Vagina (tissue), 2 donors: ENCODE results near the gene EFCAB6. TPM values are rescaled to one million over a fixed set of nuclear protein-coding genes. Genes with fewer than 3 reads are reported as not detected.

Source experiments
- DNase-seq, 2 donors: peaks; one replicate each; pipeline ENCODE4 v3.0.0-alpha.2; 2017; ENCODE audit errors: extremely low spot score in 2 of 2
- H3K27ac ChIP-seq: fragments of 200-600 bp; sonication (generic); one replicate; pipeline ENCODE4 v1.5.1; 2019
- H3K27me3 ChIP-seq: fragments of 200-600 bp; sonication (generic); one replicate; pipeline ENCODE4 v1.5.1; 2019
- H3K36me3 ChIP-seq, 2 donors: fragments of 200-600 bp; sonication (generic); one replicate each; pipeline ENCODE4 v1.5.1; 2017 to 2019
- H3K4me1 ChIP-seq: fragments of 200-600 bp; sonication (generic); one replicate; pipeline ENCODE4 v1.5.1; 2019
- H3K4me3 ChIP-seq, 2 donors: fragments of 200-600 bp; sonication (generic); 1 replicate in 1 of 2; 2 replicates in 1 of 2; pipeline ENCODE4 v1.5.1; 2016 to 2019
- H3K9me3 ChIP-seq: fragments of 200-600 bp; sonication (generic); one replicate; pipeline ENCODE4 v1.5.1; 2019
- POLR2A ChIP-seq, 2 donors: fragments of 450-650 bp; IDR thresholded peaks; one replicate each; pipeline ENCODE4 v1.6.1; 2017; ENCODE audit warnings: antibody characterized with exemption in 2 of 2, mild to moderate bottlenecking in 2 of 2, moderate library complexity in 2 of 2
- POLR2AphosphoS5 ChIP-seq, 2 donors: sonication (generic); formaldehyde crosslinking; IDR thresholded peaks; one replicate each; pipeline ENCODE4 v1.9.0; 2017; ENCODE audit warnings: antibody characterized with exemption in 2 of 2, mild to moderate bottlenecking in 2 of 2, low read depth in 1 of 2; ENCODE audit not compliant: insufficient read depth in 1 of 2
- intact Hi-C: fragments of 100-400 bp; cut with DNase I; formaldehyde crosslinking; loops from one replicate; pipeline ENCODE4 v1.15.1; 2023
- total RNA-seq: library from RNA; depleted of rRNA; stranded (reverse); fragments of >200 nt; gene quantifications from one replicate; pipeline ENCODE4 v1.2.3, GENCODE V29; 2016
- TF ChIP-seq, protein P1 (sequence below), 3 experiments: fragments of 450-650 bp in 2 of 3; fragments of 200-600 bp in 1 of 3; sonication (generic) in 1 of 3; IDR thresholded peaks; one replicate each; pipeline ENCODE4 v1.5.1; 2017 to 2019; ENCODE audit warnings: antibody characterized with exemption in 3 of 3, mild to moderate bottlenecking in 2 of 3, moderate library complexity in 2 of 3

The EFCAB6 gene
- total RNA-seq, 1 donor from 2014 or later: 1.7 TPM

DNA sequence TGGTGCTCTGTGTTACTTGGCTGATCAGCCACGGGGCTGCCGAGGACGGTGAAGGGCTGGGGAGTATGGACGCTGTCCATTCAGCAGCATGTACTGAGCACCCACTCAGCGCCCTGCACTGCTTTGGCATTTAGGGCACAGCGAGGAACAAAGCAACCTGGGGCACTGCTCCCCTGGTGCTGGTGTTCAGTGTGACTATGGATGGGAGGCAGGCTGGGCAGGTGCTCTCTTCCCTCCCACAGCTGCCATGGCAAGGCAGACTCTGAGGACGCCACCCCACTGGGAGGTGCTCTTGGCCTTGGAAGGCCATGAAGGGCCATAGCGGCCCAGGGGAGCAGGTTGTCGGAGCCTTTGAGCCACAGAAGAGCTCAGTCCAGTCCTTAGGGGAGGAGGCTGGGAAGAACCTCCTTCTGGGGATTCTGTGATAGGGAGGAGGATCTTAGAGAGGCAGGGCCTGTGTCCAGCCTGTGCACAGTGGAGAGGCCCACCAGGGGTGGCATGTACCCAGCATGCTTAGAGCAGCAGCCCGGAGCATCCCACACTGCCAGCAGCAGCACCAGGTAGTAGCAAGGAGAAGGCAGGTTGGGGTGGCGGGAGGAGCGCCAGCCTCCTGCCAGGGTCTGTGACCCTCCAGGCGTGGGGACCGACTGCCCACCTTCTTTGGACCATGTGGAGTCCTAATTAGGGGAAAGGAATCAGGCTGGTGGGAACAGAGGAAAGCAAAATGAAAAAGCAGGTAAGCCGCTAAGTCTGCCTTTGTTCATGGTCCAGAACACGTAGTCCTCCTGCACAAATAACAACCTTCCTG is 258.4 kb downstream of the EFCAB6 start:
- TF ChIP-seq, protein P1, sequence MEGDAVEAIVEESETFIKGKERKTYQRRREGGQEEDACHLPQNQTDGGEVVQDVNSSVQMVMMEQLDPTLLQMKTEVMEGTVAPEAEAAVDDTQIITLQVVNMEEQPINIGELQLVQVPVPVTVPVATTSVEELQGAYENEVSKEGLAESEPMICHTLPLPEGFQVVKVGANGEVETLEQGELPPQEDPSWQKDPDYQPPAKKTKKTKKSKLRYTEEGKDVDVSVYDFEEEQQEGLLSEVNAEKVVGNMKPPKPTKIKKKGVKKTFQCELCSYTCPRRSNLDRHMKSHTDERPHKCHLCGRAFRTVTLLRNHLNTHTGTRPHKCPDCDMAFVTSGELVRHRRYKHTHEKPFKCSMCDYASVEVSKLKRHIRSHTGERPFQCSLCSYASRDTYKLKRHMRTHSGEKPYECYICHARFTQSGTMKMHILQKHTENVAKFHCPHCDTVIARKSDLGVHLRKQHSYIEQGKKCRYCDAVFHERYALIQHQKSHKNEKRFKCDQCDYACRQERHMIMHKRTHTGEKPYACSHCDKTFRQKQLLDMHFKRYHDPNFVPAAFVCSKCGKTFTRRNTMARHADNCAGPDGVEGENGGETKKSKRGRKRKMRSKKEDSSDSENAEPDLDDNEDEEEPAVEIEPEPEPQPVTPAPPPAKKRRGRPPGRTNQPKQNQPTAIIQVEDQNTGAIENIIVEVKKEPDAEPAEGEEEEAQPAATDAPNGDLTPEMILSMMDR (IDR thresholded peaks at IDR 0.05): no peak
- no peak for TF ChIP-seq POLR2AphosphoS5 (IDR thresholded peaks at IDR 0.05; ENCODE audit: insufficient read depth in 1 of 2, low read depth in 1 of 2)
- TF ChIP-seq POLR2A (IDR thresholded peaks at IDR 0.05): no peak
- Histone ChIP-seq H3K27ac (no peak overlapping the region), H3K9me3 (no peaks in the 10 kb centered on the region), H3K27me3 (no peaks in the 10 kb centered on the region), H3K36me3 (no peaks in the 10 kb centered on the region), H3K4me3 (no peak overlapping the region), H3K4me1 (no peaks in the 10 kb centered on the region)
- intact Hi-C loops: no loop called here
- DNase-seq: peak; percentile 60 to 79

DNA sequence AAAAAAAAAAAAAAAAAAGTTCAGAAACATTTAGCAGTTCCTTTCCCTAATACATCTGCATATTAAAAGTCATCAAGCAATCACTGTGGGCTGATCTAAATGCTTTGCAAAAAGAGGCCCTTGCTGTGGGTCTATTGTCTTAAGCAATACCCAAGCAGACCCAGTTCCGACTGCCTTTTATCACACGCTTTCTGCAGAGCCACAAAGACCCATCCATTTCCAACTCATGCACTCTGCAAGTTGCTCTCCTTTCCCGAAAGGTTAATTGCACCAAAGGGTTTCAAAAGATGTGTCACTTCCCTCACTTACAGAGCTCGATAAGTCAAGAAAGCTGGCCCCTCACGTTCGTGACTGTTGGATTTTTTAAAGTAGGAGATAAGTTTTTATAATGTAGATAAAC is 261.4 kb downstream of the EFCAB6 start:
- Histone ChIP-seq H3K27me3 (no peaks in the 10 kb centered on the region), H3K27ac (no peak overlapping the region), H3K4me3 (no peak overlapping the region), H3K36me3 (no peaks in the 10 kb centered on the region), H3K9me3 (no peaks in the 10 kb centered on the region), H3K4me1 (no peaks in the 10 kb centered on the region)
- TF ChIP-seq, protein P1 (IDR thresholded peaks at IDR 0.05): no peak
- TF ChIP-seq POLR2AphosphoS5 (IDR thresholded peaks at IDR 0.05; ENCODE audit: insufficient read depth in 1 of 2, low read depth in 1 of 2) (no peak), POLR2A (IDR thresholded peaks at IDR 0.05) (no peak)
- DNase-seq: peak in 1 of 2 donors; percentile 28
- intact Hi-C loops: no loop called here

DNA sequence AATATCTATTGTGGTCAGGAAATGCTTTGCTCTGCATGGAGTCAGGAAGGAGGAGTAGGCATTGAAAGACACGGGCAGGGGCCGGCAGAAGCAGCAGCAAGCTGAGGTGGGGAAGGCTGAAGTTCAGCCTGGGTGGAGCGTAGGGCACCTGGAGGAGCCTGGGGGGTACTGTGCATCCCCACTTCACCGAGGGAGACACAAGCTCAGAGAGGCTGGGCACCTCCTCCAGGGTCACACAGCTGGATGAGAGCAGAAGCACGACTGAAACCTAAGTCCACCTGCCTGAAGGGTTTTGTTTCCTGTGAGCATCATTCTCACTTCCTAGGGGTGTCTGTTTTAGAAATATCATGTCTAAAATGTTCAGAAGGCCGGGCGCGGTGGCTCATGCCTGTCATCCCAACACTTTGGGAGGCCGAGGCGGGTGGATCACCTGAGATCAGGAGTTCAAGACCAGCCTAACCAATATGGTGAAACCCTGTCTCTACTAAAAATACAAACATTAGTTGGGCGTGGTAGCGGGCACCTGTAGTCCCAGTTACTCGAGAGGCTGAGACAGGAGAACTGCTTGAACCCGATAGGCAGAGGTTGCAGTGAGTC is 262.0 kb downstream of the EFCAB6 start:
- no peaks in the 10 kb centered on the region for H3K9me3 ChIP-seq
- H3K36me3 ChIP-seq: no peaks in the 10 kb centered on the region
- H3K4me3 ChIP-seq: no peak overlapping the region
- H3K4me1 ChIP-seq: no peaks in the 10 kb centered on the region
- no peak for TF ChIP-seq POLR2AphosphoS5 (IDR thresholded peaks at IDR 0.05; ENCODE audit: insufficient read depth in 1 of 2, low read depth in 1 of 2)
- TF ChIP-seq POLR2A (IDR thresholded peaks at IDR 0.05): no peak
- TF ChIP-seq, protein P1 (IDR thresholded peaks at IDR 0.05): no peak
- no peak overlapping the region for H3K27ac ChIP-seq
- H3K27me3 ChIP-seq: no peaks in the 10 kb centered on the region
- DNase-seq: no peak
- intact Hi-C loops: no loop called here

DNA sequence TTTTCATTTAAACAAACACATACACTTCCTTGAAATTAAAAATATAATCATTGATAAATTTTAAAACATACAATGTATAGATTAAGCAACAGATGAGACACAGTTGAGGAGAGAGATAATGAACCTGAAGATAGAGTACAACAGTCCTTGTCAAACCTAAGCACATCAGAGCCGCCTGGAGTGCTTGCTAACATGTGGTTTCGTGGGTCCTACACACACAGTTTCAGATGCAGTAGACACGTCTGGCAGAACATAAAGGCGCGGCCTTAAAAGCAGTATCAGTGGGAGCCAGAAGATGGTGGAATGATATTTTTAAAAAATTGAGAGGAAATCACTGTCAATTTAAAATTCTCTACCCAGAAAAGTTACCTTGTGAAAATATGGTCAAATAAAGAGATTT is 265.9 kb downstream of the EFCAB6 start:
- no peak overlapping the region for H3K27ac ChIP-seq
- intact Hi-C loops: no loop called here
- no peaks in the 10 kb centered on the region for H3K36me3 ChIP-seq
- no peak for TF ChIP-seq POLR2AphosphoS5 (IDR thresholded peaks at IDR 0.05; ENCODE audit: insufficient read depth in 1 of 2, low read depth in 1 of 2)
- TF ChIP-seq POLR2A (IDR thresholded peaks at IDR 0.05): no peak
- TF ChIP-seq, protein P1 (IDR thresholded peaks at IDR 0.05): no peak
- H3K4me3 ChIP-seq: no peak overlapping the region
- no peaks in the 10 kb centered on the region for H3K4me1 ChIP-seq
- no peaks in the 10 kb centered on the region for H3K9me3 ChIP-seq
- H3K27me3 ChIP-seq: no peaks in the 10 kb centered on the region
- no peak for DNase-seq

DNA sequence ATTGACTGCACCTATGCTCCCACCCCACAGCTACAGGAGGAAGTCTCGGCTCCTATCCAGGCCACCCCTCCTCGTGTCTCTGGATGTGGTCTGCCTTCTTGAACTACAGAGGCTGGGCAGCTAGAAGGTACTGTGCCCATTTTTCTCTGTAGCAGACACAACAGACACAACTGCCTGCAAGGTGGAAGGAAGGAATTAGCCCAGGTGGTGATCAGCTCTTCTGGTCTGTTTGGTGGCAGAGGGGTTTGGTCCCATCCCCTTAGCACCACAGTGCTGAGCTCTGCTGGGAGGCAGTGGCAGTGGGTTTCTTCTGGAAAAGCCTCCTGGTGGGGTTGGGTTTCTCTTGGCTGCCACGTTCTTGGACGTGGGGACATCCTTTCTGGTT is 267.8 kb downstream of the EFCAB6 start:
- Histone ChIP-seq H3K9me3 (no peaks in the 10 kb centered on the region), H3K4me1 (no peaks in the 10 kb centered on the region), H3K36me3 (no peaks in the 10 kb centered on the region), H3K27ac (no peak overlapping the region), H3K27me3 (no peaks in the 10 kb centered on the region), H3K4me3 (no peak overlapping the region)
- peak in 1 of 2 donors; percentile 77 for DNase-seq
- TF ChIP-seq POLR2AphosphoS5 (IDR thresholded peaks at IDR 0.05; ENCODE audit: insufficient read depth in 1 of 2, low read depth in 1 of 2) (no peak), POLR2A (IDR thresholded peaks at IDR 0.05) (no peak)
- TF ChIP-seq, protein P1 (IDR thresholded peaks at IDR 0.05): no peak
- intact Hi-C loops: no loop called here
